ENCODE measurements around the gene QRFP. TPM values are rescaled to one million over a fixed set of nuclear protein-coding genes. Genes with fewer than 3 reads are reported as not detected.

Gene QRFP
- total RNA-seq, 1 experiment from 2014 or later, result not detected

DNA sequence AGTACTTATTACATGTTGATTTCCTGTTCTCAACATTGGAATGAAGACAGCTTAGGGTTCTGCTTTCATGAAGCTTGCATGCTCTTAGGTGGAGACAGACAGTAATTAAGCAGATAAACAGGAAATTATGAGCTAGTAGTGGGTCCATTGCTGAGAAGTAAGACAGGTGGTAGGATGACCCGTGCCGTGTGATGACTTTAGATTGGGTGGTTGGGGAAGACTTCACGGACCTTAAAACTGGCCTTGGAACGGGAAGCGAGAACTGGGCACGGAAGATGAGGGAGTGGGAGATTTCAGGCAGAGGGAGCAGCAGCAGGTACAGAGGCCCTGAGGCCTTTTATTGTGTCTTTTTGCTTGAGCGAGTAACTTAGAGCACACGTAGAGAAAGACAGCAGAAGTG, 34.4 kb downstream of the QRFP start:
- Histone ChIP-seq H3K14ac (ENCODE audit: insufficient read depth, low read length) (no peak overlapping the region), H4K20me1 (ENCODE audit: control insufficient read depth, insufficient read depth, insufficient read length) (no peaks in the 10 kb centered on the region), H3K23ac (ENCODE audit: insufficient read length, low read depth, low read length) (no peak overlapping the region), H3K4ac (ENCODE audit: low read depth, low read length) (no peak overlapping the region), H3K56ac (ENCODE audit: insufficient read length, low read depth, low read length) (no peak overlapping the region), H2BK5ac (ENCODE audit: insufficient read length, low read length) (no peak overlapping the region), H2BK20ac (ENCODE audit: low read depth, low read length, poor library complexity, severe bottlenecking) (no peak overlapping the region), H3K9ac (ENCODE audit: extremely low read depth, insufficient read length, low read length) (no peak overlapping the region), H2BK12ac (ENCODE audit: insufficient read length, low read depth, low read length) (no peak overlapping the region), H3K4me2 (ENCODE audit: insufficient read depth, insufficient read length, low read length) (no peak overlapping the region), H3K18ac (ENCODE audit: insufficient read length, low read depth, low read length) (no peak overlapping the region), H2BK15ac (ENCODE audit: low read depth, low read length) (no peak overlapping the region), H2AFZ (ENCODE audit: low read length) (no peak overlapping the region), H4K5ac (ENCODE audit: insufficient read length, low read depth, low read length) (no peak overlapping the region), H3K4me1 (ENCODE audit: insufficient read depth, low read length) (0 out of 2 replicates have a peak, but pooled peaks cover 2% of the 10 kb centered on the region), H2AK5ac (ENCODE audit: insufficient read length, low read length) (no peak overlapping the region), H3K23me2 (ENCODE audit: insufficient read length, low read depth, low read length, poor library complexity, severe bottlenecking) (no peaks in the 10 kb centered on the region), H3K9me3 (ENCODE audit: control insufficient read depth, low read depth, low read length) (no peaks in the 10 kb centered on the region), H4K8ac (replicated peaks; ENCODE audit: insufficient read length, low read depth, low read length) (no peak overlapping the region), H3K27me3 (ENCODE audit: insufficient read depth, low read length) (no peaks in the 10 kb centered on the region), H2BK120ac (ENCODE audit: low read depth, low read length, poor library complexity, severe bottlenecking) (no peak overlapping the region), H3K27ac (ENCODE audit: insufficient read length, low read depth, low read length) (no peak overlapping the region), H3T11ph (ENCODE audit: low read length) (no peak overlapping the region), H4K91ac (ENCODE audit: insufficient read length, low read depth, low read length) (no peak overlapping the region), H3K79me2 (ENCODE audit: insufficient read depth, low read length) (peaks cover 2% of the 10 kb centered on the region), H3K79me1 (ENCODE audit: insufficient read depth, low read depth, low read length, poor library complexity, severe bottlenecking) (no peaks in the 10 kb centered on the region)
- Mint-ChIP-seq H3K27me3 (ENCODE audit: low read depth) (no peaks in the 10 kb centered on the region), H3K27ac (peak overlapping the region in 2 of 3 experiments; percentile 42 to 88; a peak in 4 of 7 replicates), H3K4me3 (no peak overlapping the region), H3K36me3 (ENCODE audit: insufficient read depth in 1 of 3, low read depth in 3 of 3) (peaks cover 11 to 40% (median 33%) of the 10 kb centered on the region in 3 experiments; a peak in 6 of 7 replicates), H3K4me1 (peaks cover 10 to 23% of the 10 kb centered on the region in 2 experiments; a peak in 3 of 4 replicates), H3K9me3 (no peaks in the 10 kb centered on the region)
- DNase-seq, result no peak
- TF ChIP-seq, protein P1, sequence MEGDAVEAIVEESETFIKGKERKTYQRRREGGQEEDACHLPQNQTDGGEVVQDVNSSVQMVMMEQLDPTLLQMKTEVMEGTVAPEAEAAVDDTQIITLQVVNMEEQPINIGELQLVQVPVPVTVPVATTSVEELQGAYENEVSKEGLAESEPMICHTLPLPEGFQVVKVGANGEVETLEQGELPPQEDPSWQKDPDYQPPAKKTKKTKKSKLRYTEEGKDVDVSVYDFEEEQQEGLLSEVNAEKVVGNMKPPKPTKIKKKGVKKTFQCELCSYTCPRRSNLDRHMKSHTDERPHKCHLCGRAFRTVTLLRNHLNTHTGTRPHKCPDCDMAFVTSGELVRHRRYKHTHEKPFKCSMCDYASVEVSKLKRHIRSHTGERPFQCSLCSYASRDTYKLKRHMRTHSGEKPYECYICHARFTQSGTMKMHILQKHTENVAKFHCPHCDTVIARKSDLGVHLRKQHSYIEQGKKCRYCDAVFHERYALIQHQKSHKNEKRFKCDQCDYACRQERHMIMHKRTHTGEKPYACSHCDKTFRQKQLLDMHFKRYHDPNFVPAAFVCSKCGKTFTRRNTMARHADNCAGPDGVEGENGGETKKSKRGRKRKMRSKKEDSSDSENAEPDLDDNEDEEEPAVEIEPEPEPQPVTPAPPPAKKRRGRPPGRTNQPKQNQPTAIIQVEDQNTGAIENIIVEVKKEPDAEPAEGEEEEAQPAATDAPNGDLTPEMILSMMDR (conservative IDR thresholded peaks at IDR 0.05), result no peak
- WGBS (ENCODE audit: extremely low coverage, insufficient read length, low lambda C conversion rate), result no CpG with 5 or more reads among the region's 8 CpGs
